MCF 10A (cell line): Measurements from ENCODE around the gene AVPR2. TPM values are rescaled to one million over a fixed set of nuclear protein-coding genes. Genes with fewer than 3 reads are reported as not detected.

Experiments
- BruUV-seq: library from RNA; stranded (reverse); fragments of 400-500 nt; replicated peaks from 2 replicates; lab custom pipeline; 2021; lab: Mats Ljungman, UMichigan
- CTCF ChIA-PET: fragments of 300-600 bp; sonication (Branson Sonifier 250); formaldehyde crosslinking; extraction: SDS; loops from one replicate; lab custom pipeline; 2021; ENCODE audit warnings: antibody characterized with exemption, inconsistent platforms; lab: Yijun Ruan, JAX
- POLR2A ChIA-PET: fragments of 300-600, 350-650 bp; sonication (Branson Sonifier 250); formaldehyde crosslinking; extraction: SDS; loops from one replicate; lab custom pipeline; 2020; ENCODE audit warnings: antibody characterized with exemption, inconsistent platforms; lab: Yijun Ruan, JAX
- DNase-seq: peaks from one replicate; pipeline ENCODE4 v3.0.0-alpha.2; 2018; ENCODE audit not compliant: unreplicated experiment
- H3K27ac Mint-ChIP-seq: one replicate; pipeline ENCODE4 v1.8.0; 2022; ENCODE audit warnings: mild to moderate bottlenecking, low read depth, mixed read lengths; ENCODE audit not compliant: unreplicated experiment
- H3K27me3 Mint-ChIP-seq: one replicate; pipeline ENCODE4 v1.8.0; 2022; ENCODE audit warnings: mixed read lengths; ENCODE audit not compliant: insufficient read depth, unreplicated experiment
- H3K36me3 Mint-ChIP-seq: one replicate; pipeline ENCODE4 v1.8.0; 2022; ENCODE audit warnings: mild to moderate bottlenecking, moderate library complexity, mixed read lengths; ENCODE audit not compliant: insufficient read depth, unreplicated experiment
- H3K4me1 Mint-ChIP-seq: one replicate; pipeline ENCODE4 v1.8.0; 2022; ENCODE audit warnings: mixed read lengths; ENCODE audit not compliant: insufficient read depth, unreplicated experiment
- H3K4me3 Mint-ChIP-seq: one replicate; pipeline ENCODE4 v1.8.0; 2022; ENCODE audit warnings: mild to moderate bottlenecking, moderate library complexity, mixed read lengths; ENCODE audit not compliant: unreplicated experiment
- H3K9me3 Mint-ChIP-seq: one replicate; pipeline ENCODE4 v1.8.0; 2022; ENCODE audit warnings: mixed read lengths; ENCODE audit not compliant: unreplicated experiment
- CTCF ChIP-seq: fragments of 200-600 bp; IDR thresholded peaks from one replicate; pipeline ENCODE4 v1.8.0; 2022; ENCODE audit warnings: antibody characterized with exemption, mild to moderate bottlenecking; ENCODE audit not compliant: unreplicated experiment
- intact Hi-C: fragments of 100-400 bp; cut with micrococcal nuclease; formaldehyde crosslinking; loops from 2 replicates; pipeline ENCODE4 v1.14.1; 2022
- total RNA-seq: library from RNA; stranded (reverse); gene quantifications from 2 replicates; pipeline ENCODE4 v1.2.3, GENCODE V29; 2022

Gene AVPR2
- total RNA-seq, 1 experiment from 2014 or later: not detected

DNA sequence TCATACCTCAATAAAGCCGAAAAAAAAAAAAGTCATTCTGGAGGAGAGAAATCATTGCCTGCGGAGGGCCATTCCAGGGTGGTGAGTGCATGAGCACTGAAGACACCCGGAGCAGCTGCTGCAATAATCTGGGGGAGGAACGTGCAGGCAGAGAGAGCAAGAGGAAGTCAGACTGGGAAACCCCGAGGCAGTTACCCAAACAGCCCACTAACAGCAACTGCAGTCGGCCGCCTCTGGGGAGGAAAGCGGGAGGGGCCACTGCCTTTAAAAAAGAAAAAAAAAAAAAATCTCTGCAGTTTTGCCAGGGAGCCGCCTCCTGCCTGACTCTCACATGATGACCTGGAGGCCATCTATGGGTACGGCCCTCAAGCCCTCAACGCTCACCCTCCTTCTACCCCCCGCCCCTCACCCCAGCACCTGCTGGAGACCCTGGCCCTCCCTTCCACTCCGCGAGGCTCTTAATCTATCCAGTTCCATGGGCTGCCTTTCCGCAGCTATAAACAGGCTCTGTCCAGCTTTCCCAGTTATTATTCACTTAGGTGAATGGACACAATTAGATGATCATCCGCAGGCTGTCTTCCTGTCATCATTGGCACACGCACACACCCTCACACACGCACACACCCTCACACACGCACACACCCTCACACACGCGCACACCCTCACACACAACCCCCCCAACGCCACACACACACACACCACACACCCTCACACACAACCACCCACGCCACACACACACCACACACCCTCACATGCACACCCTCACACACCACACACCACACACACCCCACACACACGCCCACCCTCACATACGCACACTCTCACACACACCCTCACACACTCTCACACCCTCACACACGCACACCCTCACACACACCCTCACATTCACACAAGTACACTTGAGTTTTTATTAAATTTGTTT lies 3.4 kb upstream of the AVPR2 start:
- H3K4me3 Mint-ChIP-seq: peak overlapping the region; percentile 35
- H3K27ac Mint-ChIP-seq: peak overlapping the region; percentile 12
- H3K4me1 Mint-ChIP-seq: peaks cover 12% of the 10 kb centered on the region
- peak; percentile 76 for DNase-seq
- CTCF ChIA-PET: no interaction called here
- no peaks in the 10 kb centered on the region for H3K36me3 Mint-ChIP-seq
- no peaks in the 10 kb centered on the region for H3K9me3 Mint-ChIP-seq
- intact Hi-C loops: loop anchor here (1.0 kb wide), 1 partner anchor 46 kb away; no protein-coding TSS in a partner anchor
- no TSS peak for BruUV-seq
- no peak for TF ChIP-seq CTCF
- POLR2A ChIA-PET: interaction anchor here (0.6 to 1.0 kb wide), 4 partner anchors 24 to 107 kb away, joined by 3 to 4 read pairs (median 3); partner anchors contain the start of genes IDH3G and SSR4
- H3K27me3 Mint-ChIP-seq: peaks cover 58% of the 10 kb centered on the region

GRCh38 chrX:153901753-153902140 lies 2.7 kb upstream of the AVPR2 start:
- H3K9me3 Mint-ChIP-seq: no peaks in the 10 kb centered on the region
- H3K4me3 Mint-ChIP-seq: peak overlapping the region; percentile 19
- BruUV-seq: no TSS peak
- no peak for TF ChIP-seq CTCF
- intact Hi-C loops: loop anchor here (1.0 kb wide), 1 partner anchor 46 kb away; no protein-coding TSS in a partner anchor
- no peak overlapping the region for H3K27ac Mint-ChIP-seq
- no peak for DNase-seq
- CTCF ChIA-PET: no interaction called here
- POLR2A ChIA-PET: no interaction called here
- no peaks in the 10 kb centered on the region for H3K36me3 Mint-ChIP-seq
- peaks cover 12% of the 10 kb centered on the region for H3K4me1 Mint-ChIP-seq
- H3K27me3 Mint-ChIP-seq: peaks cover 58% of the 10 kb centered on the region

- peak; percentile 41 for DNase-seq
- H3K27ac Mint-ChIP-seq: no peak overlapping the region
- CTCF ChIA-PET: interaction anchor here (0.7 kb wide), 1 partner anchor 29 kb away, joined by 3 read pairs; no protein-coding TSS in a partner anchor
- no TSS peak for BruUV-seq
- peaks cover 12% of the 10 kb centered on the region for H3K4me1 Mint-ChIP-seq
- TF ChIP-seq CTCF: no peak
- no peak overlapping the region for H3K4me3 Mint-ChIP-seq
- H3K36me3 Mint-ChIP-seq: no peaks in the 10 kb centered on the region
- intact Hi-C loops: no loop called here
- no peaks in the 10 kb centered on the region for H3K9me3 Mint-ChIP-seq
- POLR2A ChIA-PET: no interaction called here
- peaks cover 58% of the 10 kb centered on the region for H3K27me3 Mint-ChIP-seq
Observed at GRCh38 chrX:153902385-153902784, 2.1 kb upstream of the AVPR2 start.

- DNase-seq: no peak
- H3K4me1 Mint-ChIP-seq: peaks cover 12% of the 10 kb centered on the region
- no peak for TF ChIP-seq CTCF
- ChIA-PET POLR2A (no interaction called here), CTCF (no interaction called here)
- H3K27ac Mint-ChIP-seq: no peak overlapping the region
- H3K27me3 Mint-ChIP-seq: peaks cover 49% of the 10 kb centered on the region
- BruUV-seq: no TSS peak
- H3K4me3 Mint-ChIP-seq: no peak overlapping the region
- H3K36me3 Mint-ChIP-seq: no peaks in the 10 kb centered on the region
- intact Hi-C loops: no loop called here
- no peaks in the 10 kb centered on the region for H3K9me3 Mint-ChIP-seq
Observed at GRCh38 chrX:153903238-153903980, 1.1 kb upstream of the AVPR2 start.
